Astrocyte of the cerebellum (primary cell): ENCODE data around the gene DEFB121.
"Not testable (repeated sequence)": the region's sequence is repeated elsewhere in the genome, so short reads cannot be mapped to it uniquely, and the experiment has no call there.

Experiments
- DNase-seq: peaks from one replicate; pipeline ENCODE4 v3.0.0-alpha.2; 2011; ENCODE audit warnings: low read depth
- H3K4me3 ChIP-seq: 2 replicates; pipeline ENCODE4 v1.5.1; 2011; ENCODE audit warnings: mild to moderate bottlenecking, low read depth, low read length, moderate library complexity
- in situ Hi-C: cut with HindIII; loops from 2 replicates; pipeline ENCODE4 v1.10.0; 2017; ENCODE audit warnings: low sequenced_read_pairs
- TF ChIP-seq, protein P1 (sequence below): IDR thresholded peaks from 2 replicates; pipeline ENCODE4 v1.5.1; 2012; ENCODE audit warnings: low read length, low read depth, moderate library complexity, mild to moderate bottlenecking; ENCODE audit errors: missing control alignments

DEFB121 gene

DNA sequence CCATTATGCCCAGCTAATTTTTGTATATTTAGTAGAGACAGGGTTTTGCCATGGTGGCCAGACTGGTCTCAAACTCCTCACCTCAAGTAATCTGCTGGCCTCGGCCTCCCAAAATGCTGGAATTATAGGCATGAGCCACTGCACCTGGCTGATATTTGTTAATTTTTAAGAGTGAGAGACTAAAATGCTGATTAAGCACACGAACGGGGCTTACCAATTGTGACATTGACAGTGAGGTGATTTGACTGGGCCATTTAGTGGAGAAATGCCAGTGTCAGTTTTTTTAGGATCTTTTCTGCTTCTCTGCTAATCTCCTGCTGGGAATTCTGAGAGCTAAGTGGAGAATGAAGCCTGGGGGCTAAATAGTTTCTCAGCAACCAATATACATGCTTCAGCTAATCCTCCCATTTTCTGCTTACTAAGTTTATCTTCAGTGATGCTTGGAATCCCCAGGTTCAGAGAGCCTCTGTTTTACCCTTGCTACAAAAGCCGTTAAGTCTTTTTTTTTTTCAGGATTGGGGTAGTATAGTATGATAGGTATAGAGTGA lies 24.6 kb upstream of the DEFB121 start:
- TF ChIP-seq, protein P1, sequence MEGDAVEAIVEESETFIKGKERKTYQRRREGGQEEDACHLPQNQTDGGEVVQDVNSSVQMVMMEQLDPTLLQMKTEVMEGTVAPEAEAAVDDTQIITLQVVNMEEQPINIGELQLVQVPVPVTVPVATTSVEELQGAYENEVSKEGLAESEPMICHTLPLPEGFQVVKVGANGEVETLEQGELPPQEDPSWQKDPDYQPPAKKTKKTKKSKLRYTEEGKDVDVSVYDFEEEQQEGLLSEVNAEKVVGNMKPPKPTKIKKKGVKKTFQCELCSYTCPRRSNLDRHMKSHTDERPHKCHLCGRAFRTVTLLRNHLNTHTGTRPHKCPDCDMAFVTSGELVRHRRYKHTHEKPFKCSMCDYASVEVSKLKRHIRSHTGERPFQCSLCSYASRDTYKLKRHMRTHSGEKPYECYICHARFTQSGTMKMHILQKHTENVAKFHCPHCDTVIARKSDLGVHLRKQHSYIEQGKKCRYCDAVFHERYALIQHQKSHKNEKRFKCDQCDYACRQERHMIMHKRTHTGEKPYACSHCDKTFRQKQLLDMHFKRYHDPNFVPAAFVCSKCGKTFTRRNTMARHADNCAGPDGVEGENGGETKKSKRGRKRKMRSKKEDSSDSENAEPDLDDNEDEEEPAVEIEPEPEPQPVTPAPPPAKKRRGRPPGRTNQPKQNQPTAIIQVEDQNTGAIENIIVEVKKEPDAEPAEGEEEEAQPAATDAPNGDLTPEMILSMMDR = no peak
- H3K4me3 ChIP-seq = no peak overlapping the region
- in situ Hi-C loops = no loop called here
- DNase-seq = no peak

DNA sequence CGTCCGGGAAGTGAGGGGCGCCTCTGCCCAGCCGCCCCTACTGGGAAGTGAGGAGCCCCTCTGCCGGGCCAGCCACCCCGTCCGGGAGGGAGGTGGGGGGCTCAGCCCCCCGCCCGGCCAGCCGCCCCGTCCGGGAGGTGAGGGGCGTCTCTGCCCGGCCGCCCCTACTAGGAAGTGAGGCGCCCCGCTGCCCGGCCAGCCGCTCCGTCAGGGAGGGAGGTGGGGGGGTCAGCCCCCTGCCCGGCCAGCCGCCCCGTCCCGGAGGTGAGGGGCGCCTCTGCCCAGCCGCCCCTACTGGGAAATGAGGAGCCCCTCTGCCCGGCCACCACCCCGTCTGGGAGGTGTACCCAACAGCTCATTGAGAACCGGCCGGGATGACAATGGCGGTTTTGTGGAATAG lies 21.6 kb upstream of the DEFB121 start:
- H3K4me3 ChIP-seq, in situ Hi-C loops, DNase-seq: not testable (repeated sequence)

DNA sequence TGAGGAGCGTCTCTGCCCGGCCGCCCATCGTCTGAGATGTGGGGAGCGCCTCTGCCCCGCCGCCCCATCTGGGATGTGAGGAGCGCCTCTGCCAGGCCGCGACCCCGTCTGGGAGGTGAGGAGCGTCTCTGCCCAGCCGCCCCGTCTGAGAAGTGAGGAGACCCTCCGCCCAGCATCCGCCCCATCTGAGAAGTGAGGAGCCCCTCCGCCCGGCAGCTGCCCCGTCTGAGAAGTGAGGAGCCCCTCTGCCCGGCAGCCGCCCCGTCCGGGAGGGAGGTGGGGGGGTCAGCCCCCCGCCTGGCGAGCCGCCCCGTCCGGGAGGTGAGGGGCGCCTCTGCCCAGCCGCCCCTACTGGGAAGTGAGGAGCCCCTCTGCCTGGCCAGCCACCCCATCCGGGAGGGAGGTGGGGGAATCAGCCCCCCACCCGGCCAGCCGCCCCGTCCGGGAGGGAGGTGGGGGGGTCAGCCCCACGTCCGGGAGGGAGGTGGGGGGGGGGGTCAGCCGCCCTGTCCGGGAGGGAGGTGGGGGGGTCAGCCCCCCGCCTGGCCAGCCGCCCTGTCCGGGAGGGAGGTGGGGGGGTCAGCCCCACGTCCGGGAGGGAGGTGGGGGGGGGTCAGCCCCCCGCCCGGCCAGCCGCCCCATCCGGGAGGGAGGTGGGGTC lies 21.0 kb upstream of the DEFB121 start:
- H3K4me3 ChIP-seq, in situ Hi-C loops, DNase-seq: not testable (repeated sequence)

DNA sequence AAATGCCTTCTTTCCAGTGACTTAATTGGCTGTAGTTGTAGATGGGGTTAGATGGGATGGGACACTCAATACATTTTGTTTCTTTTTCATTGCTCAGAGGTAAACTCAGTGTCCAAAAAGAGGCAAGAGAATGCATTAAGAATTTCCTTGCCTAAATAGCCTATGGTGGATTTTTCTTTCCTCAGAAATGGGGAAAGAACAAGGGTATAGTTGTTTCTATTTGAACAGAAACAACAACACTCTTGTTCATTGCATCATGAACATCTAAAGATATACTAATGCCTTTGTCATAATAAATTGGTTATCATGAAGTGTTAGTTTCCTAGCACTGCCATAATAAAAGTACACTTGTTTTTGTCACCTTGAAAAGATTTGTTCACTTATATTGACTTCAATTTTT lies 19.8 kb upstream of the DEFB121 start:
- H3K4me3 ChIP-seq = no peak overlapping the region
- no peak for DNase-seq
- in situ Hi-C loops = no loop called here
- TF ChIP-seq, protein P1 = no peak

DNA sequence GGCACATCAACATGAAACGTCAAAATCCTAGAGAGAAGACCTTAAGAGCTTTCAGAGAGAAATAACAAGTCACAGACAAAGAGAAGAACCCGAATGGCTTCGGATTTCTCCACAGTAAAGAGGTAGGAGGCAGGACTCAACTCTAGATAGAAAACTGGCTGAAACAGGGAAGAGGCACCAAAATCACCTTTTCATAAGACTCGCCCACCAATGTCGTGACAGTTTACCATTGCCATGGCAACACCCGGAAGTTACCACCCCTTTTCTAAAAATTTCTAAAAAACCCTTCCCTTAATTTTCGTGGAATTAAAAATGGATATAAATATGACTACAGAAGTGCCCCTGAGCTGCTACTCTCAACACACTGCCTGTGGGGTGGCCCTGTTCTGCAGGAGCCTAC lies 12.3 kb upstream of the DEFB121 start:
- TF ChIP-seq, protein P1 = no peak
- in situ Hi-C loops = no loop called here
- H3K4me3 ChIP-seq = no peak overlapping the region
- no peak for DNase-seq

DNA sequence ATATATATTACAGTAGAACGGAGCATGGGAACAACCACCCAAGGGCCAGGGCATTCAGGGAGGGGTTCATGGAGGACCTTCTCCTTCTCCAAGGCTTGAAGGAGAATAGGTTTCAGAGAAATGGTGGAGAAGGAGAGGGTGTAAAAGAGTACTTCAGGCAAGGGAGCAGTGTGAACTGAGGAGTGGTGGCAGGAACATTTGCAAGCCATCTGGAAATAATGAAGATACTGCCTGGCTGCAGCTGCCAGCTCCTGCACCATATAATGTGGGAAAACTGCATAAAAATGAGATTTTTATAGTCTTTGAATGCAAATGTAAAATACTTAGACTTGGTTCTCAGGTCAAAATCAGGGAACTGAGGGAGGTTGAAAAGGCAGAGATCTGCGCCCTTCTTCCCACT lies 9.6 kb upstream of the DEFB121 start:
- DNase-seq = no peak
- TF ChIP-seq, protein P1 = no peak
- H3K4me3 ChIP-seq = no peak overlapping the region
- in situ Hi-C loops = no loop called here

DNA sequence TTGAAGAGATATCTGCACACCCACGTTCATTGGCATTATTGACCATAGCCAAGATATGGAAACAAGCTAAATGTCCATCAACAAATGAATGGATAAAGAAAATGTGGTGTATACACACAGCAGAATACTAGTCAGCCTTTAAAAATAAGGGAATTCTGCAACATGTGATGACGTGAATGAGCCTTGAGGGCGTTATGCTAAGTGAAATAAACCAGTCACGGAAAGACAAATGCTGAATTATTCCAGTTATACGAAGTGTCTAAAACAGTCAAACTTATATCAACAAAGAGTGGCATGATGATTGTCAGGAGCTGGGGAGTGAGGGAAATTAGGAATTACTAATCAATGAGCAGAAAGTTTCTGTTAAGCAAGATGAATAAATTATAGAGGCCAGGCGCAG lies 8.4 kb upstream of the DEFB121 start:
- in situ Hi-C loops = no loop called here

More for the DNA sequence above, 8.4 kb upstream of the DEFB121 start:
- TF ChIP-seq, protein P1 = no peak
- no peak overlapping the region for H3K4me3 ChIP-seq
- DNase-seq = no peak
